ENCODE results near the gene AUTS2. TPM values are rescaled to one million over a fixed set of nuclear protein-coding genes. Genes with fewer than 3 reads are reported as not detected.

The AUTS2 gene
- total RNA-seq, 3 donors from 2014 or later: 31.2 to 67.6 (median 36.5) TPM

GRCh38 chr7:70830426-70830825 is 1232.2 kb downstream of the AUTS2 start:
- no peak for ATAC-seq
- Histone ChIP-seq H3K4me1 (ENCODE audit: low read depth) (no peaks in the 10 kb centered on the region), H3K36me3 (ENCODE audit: low read depth) (no peaks in the 10 kb centered on the region), H3K9me3 (no peaks in the 10 kb centered on the region), H3K4me3 (no peak overlapping the region)
- intact Hi-C loops (cut with DNase I, micrococcal nuclease): no loop called here
- TF ChIP-seq CTCF (IDR thresholded peaks at IDR 0.05): no peak
- DNase-seq: no peak

GRCh38 chr7:70833726-70834125 is 1235.5 kb downstream of the AUTS2 start:
- Histone ChIP-seq H3K4me3 (no peak overlapping the region), H3K36me3 (ENCODE audit: low read depth) (no peaks in the 10 kb centered on the region), H3K4me1 (ENCODE audit: low read depth) (no peaks in the 10 kb centered on the region), H3K9me3 (no peaks in the 10 kb centered on the region)
- no peak for TF ChIP-seq CTCF (IDR thresholded peaks at IDR 0.05)
- ATAC-seq (no peak), DNase-seq (no peak)
- intact Hi-C loops (cut with DNase I, micrococcal nuclease): no loop called here

GRCh38 chr7:70834424-70834823 is 1236.1 kb downstream of the AUTS2 start:
- Histone ChIP-seq H3K4me1 (ENCODE audit: low read depth) (no peaks in the 10 kb centered on the region), H3K9me3 (no peaks in the 10 kb centered on the region), H3K36me3 (ENCODE audit: low read depth) (no peaks in the 10 kb centered on the region), H3K4me3 (no peak overlapping the region)
- DNase-seq (no peak), ATAC-seq (no peak)
- TF ChIP-seq CTCF (IDR thresholded peaks at IDR 0.05): no peak
- intact Hi-C loops (cut with DNase I, micrococcal nuclease): no loop called here

- H3K4me1 ChIP-seq (ENCODE audit: low read depth): no peaks in the 10 kb centered on the region
- intact Hi-C loops (cut with DNase I, micrococcal nuclease): no loop called here
- ATAC-seq (no peak), DNase-seq (no peak)
- H3K9me3 ChIP-seq: no peaks in the 10 kb centered on the region
- no peak for TF ChIP-seq CTCF (IDR thresholded peaks at IDR 0.05)
- H3K36me3 ChIP-seq (ENCODE audit: low read depth): no peaks in the 10 kb centered on the region
- H3K4me3 ChIP-seq: no peak overlapping the region
Observed at GRCh38 chr7:70835658-70836057, 1237.4 kb downstream of the AUTS2 start.

GRCh38 chr7:70836279-70836678 is 1238.0 kb downstream of the AUTS2 start:
- no peaks in the 10 kb centered on the region for H3K36me3 ChIP-seq (ENCODE audit: low read depth)
- ATAC-seq (no peak), DNase-seq (no peak)
- no peaks in the 10 kb centered on the region for H3K4me1 ChIP-seq (ENCODE audit: low read depth)
- no peaks in the 10 kb centered on the region for H3K9me3 ChIP-seq
- TF ChIP-seq CTCF (IDR thresholded peaks at IDR 0.05): no peak
- no peak overlapping the region for H3K4me3 ChIP-seq
- intact Hi-C loops (cut with DNase I, micrococcal nuclease): no loop called here

- intact Hi-C loops (cut with DNase I, micrococcal nuclease): no loop called here
Observed at GRCh38 chr7:70836946-70837345, 1238.7 kb downstream of the AUTS2 start.

More at GRCh38 chr7:70836946-70837345, 1238.7 kb downstream of the AUTS2 start:
- Histone ChIP-seq H3K4me3 (no peak overlapping the region), H3K4me1 (ENCODE audit: low read depth) (no peaks in the 10 kb centered on the region), H3K36me3 (ENCODE audit: low read depth) (no peaks in the 10 kb centered on the region), H3K9me3 (no peaks in the 10 kb centered on the region)
- no peak for DNase-seq
- no peak for ATAC-seq
- no peak for TF ChIP-seq CTCF (IDR thresholded peaks at IDR 0.05)
